H9 (cell line): Measurements from ENCODE around the gene SSPN. TPM values are rescaled to one million over a fixed set of nuclear protein-coding genes. Genes with fewer than 3 reads are reported as not detected.

Source experiments
- DNase-seq: peaks from one replicate; pipeline ENCODE4 v3.0.0-alpha.2; 2017
- H2AFZ ChIP-seq: one replicate; pipeline ENCODE4 v1.6.1; 2013; ENCODE audit warnings: mild to moderate bottlenecking, low read length, control low read depth, moderate library complexity
- H2AK5ac ChIP-seq: 2 replicates; pipeline ENCODE4 v1.6.1; 2013; ENCODE audit warnings: low read length, control low read depth, mixed read lengths; ENCODE audit not compliant: insufficient read length
- H2BK120ac ChIP-seq: one replicate; pipeline ENCODE4 v1.6.1; 2013; ENCODE audit warnings: low read depth, mild to moderate bottlenecking, low read length, control low read depth, inconsistent platforms; ENCODE audit not compliant: poor library complexity, severe bottlenecking
- H2BK12ac ChIP-seq: 2 replicates; pipeline ENCODE4 v1.6.1; 2013; ENCODE audit warnings: low read length, control low read depth, mixed read lengths, low read depth; ENCODE audit not compliant: insufficient read length
- H2BK15ac ChIP-seq: 2 replicates; pipeline ENCODE4 v1.6.1; 2013; ENCODE audit warnings: low read depth, low read length, control low read depth
- H2BK20ac ChIP-seq: one replicate; pipeline ENCODE4 v1.6.1; 2013; ENCODE audit warnings: low read depth, mild to moderate bottlenecking, low read length, control low read depth, inconsistent platforms; ENCODE audit not compliant: poor library complexity, severe bottlenecking
- H2BK5ac ChIP-seq: 2 replicates; pipeline ENCODE4 v1.6.1; 2013; ENCODE audit warnings: low read length, control low read depth, mixed read lengths; ENCODE audit not compliant: insufficient read length
- H3K14ac ChIP-seq: 2 replicates; pipeline ENCODE4 v1.6.1; 2013; ENCODE audit warnings: low read length, control low read depth; ENCODE audit not compliant: insufficient read depth
- H3K18ac ChIP-seq: 2 replicates; pipeline ENCODE4 v1.6.1; 2013; ENCODE audit warnings: low read depth, mild to moderate bottlenecking, mixed read lengths, low read length, control low read depth; ENCODE audit not compliant: insufficient read length
- H3K23ac ChIP-seq: 2 replicates; pipeline ENCODE4 v1.6.1; 2013; ENCODE audit warnings: low read length, control low read depth, mixed read lengths, low read depth; ENCODE audit not compliant: insufficient read length
- H3K23me2 ChIP-seq: 2 replicates; pipeline ENCODE4 v1.6.1; 2013; ENCODE audit warnings: low read depth, mild to moderate bottlenecking, mixed read lengths, low read length, control low read depth; ENCODE audit not compliant: insufficient read length, poor library complexity, severe bottlenecking
- H3K27ac ChIP-seq: 2 replicates; pipeline ENCODE4 v1.5.1; 2013; ENCODE audit warnings: low read length, control low read depth, mixed read lengths, low read depth; ENCODE audit not compliant: insufficient read length
- H3K27me3 ChIP-seq: 2 replicates; pipeline ENCODE4 v1.6.1; 2013; ENCODE audit warnings: low read length, control low read depth, inconsistent platforms; ENCODE audit not compliant: insufficient read depth
- H3K4ac ChIP-seq: 2 replicates; pipeline ENCODE4 v1.6.1; 2013; ENCODE audit warnings: low read depth, mild to moderate bottlenecking, control low read depth, inconsistent platforms, low read length, moderate library complexity
- H3K4me1 ChIP-seq: 2 replicates; pipeline ENCODE4 v1.6.1; 2013; ENCODE audit warnings: low read length, control low read depth, inconsistent platforms; ENCODE audit not compliant: insufficient read depth
- H3K4me2 ChIP-seq: 2 replicates; pipeline ENCODE4 v1.6.1; 2013; ENCODE audit warnings: low read length, control low read depth, mixed read lengths; ENCODE audit not compliant: insufficient read length, insufficient read depth
- H3K56ac ChIP-seq: 2 replicates; pipeline ENCODE4 v1.6.1; 2013; ENCODE audit warnings: low read depth, mild to moderate bottlenecking, mixed read lengths, low read length, control low read depth; ENCODE audit not compliant: insufficient read length
- H3K79me1 ChIP-seq: 2 replicates; pipeline ENCODE4 v1.6.1; 2013; ENCODE audit warnings: low read depth, mild to moderate bottlenecking, moderate library complexity, low read length, control low read depth, inconsistent platforms; ENCODE audit not compliant: insufficient read depth, poor library complexity, severe bottlenecking
- H3K79me2 ChIP-seq: 2 replicates; pipeline ENCODE4 v1.6.1; 2013; ENCODE audit warnings: low read length, control low read depth, inconsistent platforms; ENCODE audit not compliant: insufficient read depth
- H3K9ac ChIP-seq: 2 replicates; pipeline ENCODE4 v1.6.1; 2013; ENCODE audit warnings: low read length, control low read depth, mixed read lengths; ENCODE audit not compliant: insufficient read length; ENCODE audit errors: extremely low read depth
- H3K9me3 ChIP-seq: one replicate; pipeline ENCODE4 v1.6.1; 2013; ENCODE audit warnings: low read depth, low read length, inconsistent platforms; ENCODE audit not compliant: control insufficient read depth
- H3T11ph ChIP-seq: one replicate; pipeline ENCODE4 v1.6.1; 2013; ENCODE audit warnings: mild to moderate bottlenecking, low read length, control low read depth, inconsistent platforms
- H4K20me1 ChIP-seq: one replicate; pipeline ENCODE4 v1.6.1; 2013; ENCODE audit not compliant: control insufficient read depth, insufficient read length, insufficient read depth
- H4K5ac ChIP-seq: 2 replicates; pipeline ENCODE4 v1.6.1; 2013; ENCODE audit warnings: low read depth, mild to moderate bottlenecking, mixed read lengths, low read length, control low read depth; ENCODE audit not compliant: insufficient read length
- H4K8ac ChIP-seq: replicated peaks from 2 replicates; pipeline ENCODE4 v1.6.1; 2013; ENCODE audit warnings: low read length, control low read depth, mixed read lengths, low read depth; ENCODE audit not compliant: insufficient read length
- H4K91ac ChIP-seq: 2 replicates; pipeline ENCODE4 v1.6.1; 2013; ENCODE audit warnings: low read depth, mild to moderate bottlenecking, moderate library complexity, mixed read lengths, low read length, control low read depth; ENCODE audit not compliant: insufficient read length
- H3K27ac Mint-ChIP-seq, 3 experiments: 2 replicates in 2 of 3; 3 replicates in 1 of 3; pipeline ENCODE4 v1.8.0; 2020 to 2021; ENCODE audit warnings: mixed read lengths in 3 of 3, mild to moderate bottlenecking in 1 of 3, moderate library complexity in 1 of 3
- H3K27me3 Mint-ChIP-seq: 2 replicates; pipeline ENCODE4 v1.8.0; 2021; ENCODE audit warnings: low read depth, mild to moderate bottlenecking, moderate library complexity, mixed read lengths
- H3K36me3 Mint-ChIP-seq, 3 experiments: 2 replicates in 2 of 3; 3 replicates in 1 of 3; pipeline ENCODE4 v1.8.0; 2020 to 2021; ENCODE audit warnings: low read depth in 3 of 3, mixed read lengths in 3 of 3; ENCODE audit not compliant: insufficient read depth in 1 of 3
- H3K4me1 Mint-ChIP-seq, 2 experiments: 2 replicates each; pipeline ENCODE4 v1.8.0; 2020; ENCODE audit warnings: mixed read lengths in 2 of 2
- H3K4me3 Mint-ChIP-seq, 2 experiments: 2 replicates in 1 of 2; 3 replicates in 1 of 2; pipeline ENCODE4 v1.8.0; 2020 to 2021; ENCODE audit warnings: mild to moderate bottlenecking in 2 of 2, mixed read lengths in 2 of 2, moderate library complexity in 1 of 2
- H3K9me3 Mint-ChIP-seq, 2 experiments: 2 replicates in 1 of 2; 3 replicates in 1 of 2; pipeline ENCODE4 v1.8.0; 2020; ENCODE audit warnings: mild to moderate bottlenecking in 2 of 2, mixed read lengths in 2 of 2, moderate library complexity in 1 of 2
- WGBS: extraction: QIAGEN DNeasy Blood & Tissue Kit; methylation state at CpG from one replicate; pipeline ENCODE4 v1.1.7; 2013; ENCODE audit warnings: missing lambda C conversion rate, low lambda C conversion rate, mixed read lengths; ENCODE audit not compliant: insufficient read length; ENCODE audit errors: extremely low coverage; 5-methylcytosine and 5-hydroxymethylcytosine counted together
- total RNA-seq: library from RNA; stranded (reverse); gene quantifications from 2 replicates; pipeline ENCODE4 v1.2.1, GENCODE V29; 2021
- TF ChIP-seq, protein P1 (sequence below): fragments of 200-600 bp; sonication (generic); conservative IDR thresholded peaks from 3 replicates; pipeline ENCODE4 v1.8.0; 2021; ENCODE audit warnings: antibody characterized with exemption, mild to moderate bottlenecking

The SSPN gene
- total RNA-seq, 1 experiment from 2014 or later, result 0.81 TPM

DNA sequence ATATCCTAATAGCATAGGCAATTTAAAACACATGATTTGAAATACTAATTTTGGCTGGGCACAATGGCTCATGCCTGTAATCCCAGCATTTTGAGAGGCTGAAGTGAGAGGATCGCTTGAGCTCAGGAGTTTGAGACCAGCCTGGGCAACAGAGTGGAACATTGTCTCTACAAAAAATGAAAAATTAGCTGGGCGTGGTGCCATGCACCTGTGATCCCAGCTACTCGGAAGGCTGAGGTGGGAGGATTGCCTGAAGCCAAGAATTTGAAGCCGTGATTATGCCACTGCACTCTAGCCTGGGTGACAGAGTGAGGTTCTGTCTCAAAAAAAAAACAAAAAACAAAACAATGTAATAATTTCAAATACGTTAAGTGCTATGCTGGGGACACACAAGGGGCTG lies 83.3 kb downstream of the SSPN start:
- no peak for DNase-seq
- no peak overlapping the region for H3K4me2 ChIP-seq
- H4K91ac ChIP-seq, result no peak overlapping the region
- no peak overlapping the region for H3K9ac ChIP-seq
- H3K23me2 ChIP-seq, result no peaks in the 10 kb centered on the region
- no peak overlapping the region for H3K18ac ChIP-seq
- H3K56ac ChIP-seq, result no peak overlapping the region
- H4K8ac ChIP-seq, result no peak overlapping the region
- H4K5ac ChIP-seq, result no peak overlapping the region
- no peak overlapping the region for H2AK5ac ChIP-seq
- Mint-ChIP-seq H3K36me3 (no peaks in the 10 kb centered on the region), H3K4me3 (no peak overlapping the region), H3K27ac (no peak overlapping the region), H3K4me1 (peaks cover 18 to 22% of the 10 kb centered on the region in 2 experiments), H3K9me3 (no peaks in the 10 kb centered on the region), H3K27me3 (no peaks in the 10 kb centered on the region)
- H2BK15ac ChIP-seq, result no peak overlapping the region
- no peaks in the 10 kb centered on the region for H3K27me3 ChIP-seq
- no peak overlapping the region for H2AFZ ChIP-seq
- H3T11ph ChIP-seq, result no peak overlapping the region
- H2BK20ac ChIP-seq, result no peak overlapping the region
- no peaks in the 10 kb centered on the region for H3K79me1 ChIP-seq
- H3K4ac ChIP-seq, result no peak overlapping the region
- H3K14ac ChIP-seq, result no peak overlapping the region
- TF ChIP-seq, protein P1, sequence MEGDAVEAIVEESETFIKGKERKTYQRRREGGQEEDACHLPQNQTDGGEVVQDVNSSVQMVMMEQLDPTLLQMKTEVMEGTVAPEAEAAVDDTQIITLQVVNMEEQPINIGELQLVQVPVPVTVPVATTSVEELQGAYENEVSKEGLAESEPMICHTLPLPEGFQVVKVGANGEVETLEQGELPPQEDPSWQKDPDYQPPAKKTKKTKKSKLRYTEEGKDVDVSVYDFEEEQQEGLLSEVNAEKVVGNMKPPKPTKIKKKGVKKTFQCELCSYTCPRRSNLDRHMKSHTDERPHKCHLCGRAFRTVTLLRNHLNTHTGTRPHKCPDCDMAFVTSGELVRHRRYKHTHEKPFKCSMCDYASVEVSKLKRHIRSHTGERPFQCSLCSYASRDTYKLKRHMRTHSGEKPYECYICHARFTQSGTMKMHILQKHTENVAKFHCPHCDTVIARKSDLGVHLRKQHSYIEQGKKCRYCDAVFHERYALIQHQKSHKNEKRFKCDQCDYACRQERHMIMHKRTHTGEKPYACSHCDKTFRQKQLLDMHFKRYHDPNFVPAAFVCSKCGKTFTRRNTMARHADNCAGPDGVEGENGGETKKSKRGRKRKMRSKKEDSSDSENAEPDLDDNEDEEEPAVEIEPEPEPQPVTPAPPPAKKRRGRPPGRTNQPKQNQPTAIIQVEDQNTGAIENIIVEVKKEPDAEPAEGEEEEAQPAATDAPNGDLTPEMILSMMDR, result no peak
- no peaks in the 10 kb centered on the region; the same call in 1 of the 2 replicates for H3K4me1 ChIP-seq
- WGBS, result no CpG with 5 or more reads among the region's 5 CpGs
- no peaks in the 10 kb centered on the region for H3K9me3 ChIP-seq
- H4K20me1 ChIP-seq, result no peaks in the 10 kb centered on the region
- H2BK12ac ChIP-seq, result no peak overlapping the region
- no peak overlapping the region for H3K23ac ChIP-seq
- H2BK120ac ChIP-seq, result no peak overlapping the region
- no peak overlapping the region for H2BK5ac ChIP-seq
- no peak overlapping the region for H3K27ac ChIP-seq
- no peaks in the 10 kb centered on the region for H3K79me2 ChIP-seq
